Cardiac muscle cell (in vitro differentiated cells and primary cell): ENCODE results near the gene PSMB8. TPM values are rescaled to one million over a fixed set of nuclear protein-coding genes. Genes with fewer than 3 reads are reported as not detected.

Experiments used
- DNase-seq, 2 donors: peaks; one replicate each; pipeline versions ENCODE4 v3.0.0 to v3.0.0-alpha.2; 2010 to 2017; ENCODE audit warnings: low read depth in 1 of 2, low spot score in 1 of 2
- H3K27ac ChIP-seq: fragments of 200-600 bp; sonication (generic); 2 replicates; pipeline ENCODE4 v1.5.1; 2016
- H3K27me3 ChIP-seq: fragments of 200-600 bp; sonication (generic); 2 replicates; pipeline ENCODE4 v1.6.0; 2016; ENCODE audit warnings: control low read depth
- H3K36me3 ChIP-seq: fragments of 200-600 bp; sonication (generic); 2 replicates; pipeline ENCODE4 v1.5.1; 2016; ENCODE audit warnings: control low read depth
- H3K4me1 ChIP-seq: fragments of 200-600 bp; sonication (generic); 2 replicates; pipeline ENCODE4 v1.8.1; 2017; ENCODE audit warnings: low read depth, mild to moderate bottlenecking, mixed run types
- H3K4me3 ChIP-seq: fragments of 200-600 bp; sonication (generic); 2 replicates; pipeline ENCODE4 v1.5.1; 2016; ENCODE audit warnings: mild to moderate bottlenecking
- H3K9me3 ChIP-seq: fragments of 200-600 bp; sonication (generic); 2 replicates; pipeline ENCODE4 v1.5.1; 2017; ENCODE audit warnings: low read depth, mild to moderate bottlenecking, control low read depth
- CTCF ChIP-seq: IDR thresholded peaks from 2 replicates; pipeline ENCODE4 v1.5.1; 2012; ENCODE audit warnings: low read depth, mild to moderate bottlenecking, low read length
- polyA plus RNA-seq: library from polyadenylated mRNA; unstranded; fragments of >200 nt; fragmentation: Nextera tagmentation; extraction: Ambion mirVana; gene quantifications from 2 replicates; pipeline ENCODE4 v1.2.1, GENCODE V29; 2016
- total RNA-seq: library from RNA; depleted of rRNA; stranded (reverse); fragments of >200 nt; gene quantifications from 2 replicates; pipeline ENCODE4 v1.2.3, GENCODE V29; 2016

Gene PSMB8
- 0.21 and 0.42 TPM in 2 replicates for total RNA-seq
- 0.57 and 0.66 TPM in 2 replicates for polyA plus RNA-seq

- Histone ChIP-seq H3K4me1 (no peaks in the 10 kb centered on the region), H3K4me3 (peak within 1 kb of the TSS; percentile 28), H3K27me3 (peaks cover 95% of the 10 kb centered on the region), H3K9me3 (no peaks in the 10 kb centered on the region), H3K36me3 (no peaks in the 10 kb centered on the region), H3K27ac (no peak within 1 kb of the TSS)
- peak; percentile 94 to 95 for DNase-seq
- TF ChIP-seq CTCF: peak; percentile 21
Measured at GRCh38 chr6:32843979-32844838, at the start of gene PSMB8. PSMB8 (minus strand) TSS chr6:32844047; CDS start chr6:32843996, 51 bp downstream.

GRCh38 chr6:32890831-32891230, 47.0 kb upstream of the PSMB8 start:
- no peak overlapping the region for H3K4me3 ChIP-seq
- peaks cover 4% of the 10 kb centered on the region for H3K27me3 ChIP-seq
- H3K36me3 ChIP-seq: no peaks in the 10 kb centered on the region
- H3K9me3 ChIP-seq: no peaks in the 10 kb centered on the region
- H3K27ac ChIP-seq: no peak overlapping the region
- no peak for TF ChIP-seq CTCF
- H3K4me1 ChIP-seq: no peaks in the 10 kb centered on the region
- no peak for DNase-seq

- no peak for DNase-seq
- Histone ChIP-seq H3K4me3 (no peak overlapping the region), H3K36me3 (no peaks in the 10 kb centered on the region), H3K27me3 (peaks cover 4% of the 10 kb centered on the region), H3K9me3 (no peaks in the 10 kb centered on the region), H3K4me1 (no peaks in the 10 kb centered on the region), H3K27ac (no peak overlapping the region)
- no peak for TF ChIP-seq CTCF
Measured at GRCh38 chr6:32889533-32889932, 45.7 kb upstream of the PSMB8 start.

GRCh38 chr6:32888576-32888975, 44.7 kb upstream of the PSMB8 start:
- no peak for TF ChIP-seq CTCF
- no peaks in the 10 kb centered on the region for H3K36me3 ChIP-seq
- H3K27ac ChIP-seq: no peak overlapping the region

GRCh38 chr6:32887616-32888015, 43.8 kb upstream of the PSMB8 start:
- Histone ChIP-seq H3K4me1 (no peaks in the 10 kb centered on the region), H3K27ac (no peak overlapping the region), H3K27me3 (peaks cover 4% of the 10 kb centered on the region), H3K4me3 (no peak overlapping the region), H3K9me3 (no peaks in the 10 kb centered on the region), H3K36me3 (no peaks in the 10 kb centered on the region)
- no peak for TF ChIP-seq CTCF
- DNase-seq: no peak

More at GRCh38 chr6:32888576-32888975, 44.7 kb upstream of the PSMB8 start:
- H3K9me3 ChIP-seq: no peaks in the 10 kb centered on the region
- H3K27me3 ChIP-seq: peaks cover 4% of the 10 kb centered on the region
- no peak for DNase-seq
- H3K4me1 ChIP-seq: no peaks in the 10 kb centered on the region
- no peak overlapping the region for H3K4me3 ChIP-seq
